HepG2 (cell line): Measurements from ENCODE around the gene SLC44A4. TPM values are rescaled to one million over a fixed set of nuclear protein-coding genes. Genes with fewer than 3 reads are reported as not detected.
A peak's percentile ranks its signal among the peaks of the same experiment; 100 is the strongest.

ENCODE experiments used
- CREB1 ChIP-seq, 2 experiments: fragments of 450-650 bp in 1 of 2; IDR thresholded peaks; 2 replicates each; pipeline ENCODE4 v1.6.1; 2016 to 2017; ENCODE audit warnings: control low read depth in 1 of 2, mild to moderate bottlenecking in 1 of 2, missing compliant biosample characterization in 1 of 2, missing genetic modification characterization in 1 of 2
- ETV5 ChIP-seq: IDR thresholded peaks from 2 replicates; pipeline ENCODE4 v1.6.1; 2018; ENCODE audit warnings: missing biosample characterization, missing genetic modification reagents, inconsistent platforms, borderline replicate concordance
- FOXA3 ChIP-seq: IDR thresholded peaks from 2 replicates; pipeline ENCODE4 v1.6.1; 2016; ENCODE audit warnings: missing genetic modification reagents, missing compliant biosample characterization
- FOXK1 ChIP-seq: sonication (generic); formaldehyde crosslinking; IDR thresholded peaks from 2 replicates; pipeline ENCODE4 v1.4.0; 2020; ENCODE audit warnings: low read depth, missing genetic modification reagents, borderline replicate concordance
- HNRNPK ChIP-seq: fragments of 200-400 bp; formaldehyde crosslinking; IDR thresholded peaks from 2 replicates; pipeline ENCODE4 v1.6.1; 2018; ENCODE audit warnings: low read length, low read depth, moderate library complexity, mild to moderate bottlenecking; ENCODE audit not compliant: poor library complexity, severe bottlenecking
- HNRNPLL ChIP-seq: fragments of 200-400 bp; formaldehyde crosslinking; IDR thresholded peaks from 2 replicates; pipeline ENCODE4 v1.6.1; 2017; ENCODE audit warnings: mild to moderate bottlenecking, low read depth, low read length; ENCODE audit not compliant: poor library complexity, severe bottlenecking
- MIER3 ChIP-seq: IDR thresholded peaks from 2 replicates; pipeline ENCODE4 v1.6.1; 2016; ENCODE audit warnings: missing compliant biosample characterization, borderline replicate concordance
- NFYB ChIP-seq: sonication (generic); formaldehyde crosslinking; IDR thresholded peaks from 2 replicates; pipeline ENCODE4 v1.4.0; 2020; ENCODE audit warnings: missing genetic modification reagents
- NRL ChIP-seq: sonication (generic); formaldehyde crosslinking; IDR thresholded peaks from 2 replicates; pipeline ENCODE4 v1.5.0; 2020; ENCODE audit warnings: missing genetic modification reagents, mild to moderate bottlenecking, moderate library complexity, borderline replicate concordance
- RFX5 ChIP-seq: IDR thresholded peaks from 2 replicates; pipeline ENCODE4 v1.6.1; 2011; ENCODE audit warnings: low read depth, low read length, improper control_type of control experiment
- SALL2 ChIP-seq: sonication (generic); formaldehyde crosslinking; IDR thresholded peaks from 2 replicates; pipeline ENCODE4 v1.8.1; 2023; ENCODE audit warnings: mild to moderate bottlenecking, missing genetic modification reagents, inconsistent platforms
- TFAP4 ChIP-seq: sonication (generic); IDR thresholded peaks from 2 replicates; pipeline ENCODE4 v1.6.1; 2016; ENCODE audit warnings: low read depth, borderline replicate concordance
- ZFP36L1 ChIP-seq: sonication (generic); formaldehyde crosslinking; IDR thresholded peaks from 2 replicates; pipeline ENCODE4 v1.8.0; 2022; ENCODE audit warnings: mild to moderate bottlenecking, missing genetic modification reagents, moderate library complexity
- ZNF205 ChIP-seq: IDR thresholded peaks from 2 replicates; pipeline ENCODE4 v1.6.1; 2018; ENCODE audit warnings: missing biosample characterization, missing genetic modification reagents
- ZNF572 ChIP-seq: sonication (generic); formaldehyde crosslinking; IDR thresholded peaks from 2 replicates; pipeline ENCODE4 v1.5.1; 2020; ENCODE audit warnings: mild to moderate bottlenecking, missing genetic modification reagents
- ZNF577 ChIP-seq: sonication (generic); formaldehyde crosslinking; IDR thresholded peaks from 2 replicates; pipeline ENCODE4 v1.4.0; 2020; ENCODE audit warnings: mild to moderate bottlenecking, low read depth, missing genetic modification reagents, borderline replicate concordance
- polyA plus RNA-seq, 8 experiments: library from polyadenylated mRNA; depleted of rRNA in 3 of 8; stranded (reverse) in 7 of 8; unstranded in 1 of 8; fragments of >200 nt; fragmentation: Illumina TruSeq in 4 of 8; extraction: Trizol in 4 of 8; gene quantifications; 2 replicates each; pipeline versions ENCODE4 v1.2.1 to v1.2.3, GENCODE V29; 2011 to 2016; ENCODE audit warnings: low read depth in 4 of 8, missing spikeins in 1 of 8, mixed read lengths in 1 of 8; ENCODE audit not compliant: insufficient read depth in 1 of 8
- total RNA-seq, 5 experiments: library from RNA; depleted of rRNA; stranded (reverse); fragments of >200 nt; fragmentation: Illumina TruSeq; extraction: Trizol; gene quantifications; 2 replicates each; pipeline ENCODE4 v1.2.3, GENCODE V29; 2016; ENCODE audit warnings: low read depth in 1 of 5
- TF ChIP-seq, protein P1 (sequence below): sonication (generic); formaldehyde crosslinking; IDR thresholded peaks from 2 replicates; pipeline ENCODE4 v1.8.1; 2022; ENCODE audit warnings: mild to moderate bottlenecking, missing genetic modification reagents
- TF ChIP-seq, protein P2 (sequence below): sonication (generic); formaldehyde crosslinking; IDR thresholded peaks from 2 replicates; pipeline ENCODE4 v1.9.0; 2021; ENCODE audit warnings: missing genetic modification reagents, borderline replicate concordance

The SLC44A4 gene
- total and polyA plus RNA-seq, 2 of the 13 experiments (the other 11 are each of a cell fraction or from before 2014, with no cell fraction given): 3.5 to 5.9 TPM

DNA sequence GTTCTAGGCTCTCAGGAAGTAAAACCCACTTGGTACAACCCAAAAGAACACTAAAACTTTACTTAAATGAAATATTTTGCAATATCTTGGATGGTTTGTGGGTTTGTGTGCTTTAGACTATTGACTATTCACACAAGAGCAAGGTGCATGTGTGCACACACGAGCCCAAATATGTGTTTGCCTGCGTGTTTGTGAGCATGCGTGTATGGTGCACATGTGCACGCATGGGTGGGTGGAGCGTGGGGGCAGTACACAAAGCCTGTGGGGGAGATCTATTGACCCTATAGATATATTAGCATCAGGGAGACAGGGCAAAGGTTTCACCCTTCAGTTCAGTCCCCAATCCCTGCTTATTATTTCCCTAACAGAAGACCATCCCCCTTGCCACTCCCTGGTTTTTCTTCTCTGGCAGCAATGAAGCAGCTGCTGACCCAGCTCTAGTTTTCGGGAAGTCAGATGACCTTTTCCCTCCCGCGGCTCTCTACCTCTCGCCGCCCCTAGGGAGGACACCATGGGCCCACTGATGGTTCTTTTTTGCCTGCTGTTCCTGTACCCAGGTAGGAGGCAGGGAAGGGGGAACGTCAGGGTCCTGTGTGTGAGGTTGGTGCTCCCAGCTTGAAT, 48.6 kb upstream of the SLC44A4 start, which contains the start of gene C2 (continued):
- no peak; the same call in 1 of the 2 replicates for TF ChIP-seq SALL2 (CRISPR knock-in tag)
- no peak for TF ChIP-seq HNRNPK
- peak; percentile 29; the same call in 1 of the 2 replicates for TF ChIP-seq CREB1 (IDR thresholded peaks at IDR 0.05)
- peak; percentile 75 for TF ChIP-seq CREB1 (CRISPR knock-in tag; IDR thresholded peaks at IDR 0.05)
- peak; percentile 99 for TF ChIP-seq MIER3 (CRISPR knock-in tag)
- no peak for TF ChIP-seq NFYB (CRISPR knock-in tag)
- TF ChIP-seq ZNF577 (CRISPR knock-in tag): 0 out of 2 replicates have a peak, but pooled peaks have one; percentile 3
- TF ChIP-seq, protein P1, sequence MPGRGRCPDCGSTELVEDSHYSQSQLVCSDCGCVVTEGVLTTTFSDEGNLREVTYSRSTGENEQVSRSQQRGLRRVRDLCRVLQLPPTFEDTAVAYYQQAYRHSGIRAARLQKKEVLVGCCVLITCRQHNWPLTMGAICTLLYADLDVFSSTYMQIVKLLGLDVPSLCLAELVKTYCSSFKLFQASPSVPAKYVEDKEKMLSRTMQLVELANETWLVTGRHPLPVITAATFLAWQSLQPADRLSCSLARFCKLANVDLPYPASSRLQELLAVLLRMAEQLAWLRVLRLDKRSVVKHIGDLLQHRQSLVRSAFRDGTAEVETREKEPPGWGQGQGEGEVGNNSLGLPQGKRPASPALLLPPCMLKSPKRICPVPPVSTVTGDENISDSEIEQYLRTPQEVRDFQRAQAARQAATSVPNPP (CRISPR knock-in tag): peak; percentile 81
- TF ChIP-seq, protein P2, sequence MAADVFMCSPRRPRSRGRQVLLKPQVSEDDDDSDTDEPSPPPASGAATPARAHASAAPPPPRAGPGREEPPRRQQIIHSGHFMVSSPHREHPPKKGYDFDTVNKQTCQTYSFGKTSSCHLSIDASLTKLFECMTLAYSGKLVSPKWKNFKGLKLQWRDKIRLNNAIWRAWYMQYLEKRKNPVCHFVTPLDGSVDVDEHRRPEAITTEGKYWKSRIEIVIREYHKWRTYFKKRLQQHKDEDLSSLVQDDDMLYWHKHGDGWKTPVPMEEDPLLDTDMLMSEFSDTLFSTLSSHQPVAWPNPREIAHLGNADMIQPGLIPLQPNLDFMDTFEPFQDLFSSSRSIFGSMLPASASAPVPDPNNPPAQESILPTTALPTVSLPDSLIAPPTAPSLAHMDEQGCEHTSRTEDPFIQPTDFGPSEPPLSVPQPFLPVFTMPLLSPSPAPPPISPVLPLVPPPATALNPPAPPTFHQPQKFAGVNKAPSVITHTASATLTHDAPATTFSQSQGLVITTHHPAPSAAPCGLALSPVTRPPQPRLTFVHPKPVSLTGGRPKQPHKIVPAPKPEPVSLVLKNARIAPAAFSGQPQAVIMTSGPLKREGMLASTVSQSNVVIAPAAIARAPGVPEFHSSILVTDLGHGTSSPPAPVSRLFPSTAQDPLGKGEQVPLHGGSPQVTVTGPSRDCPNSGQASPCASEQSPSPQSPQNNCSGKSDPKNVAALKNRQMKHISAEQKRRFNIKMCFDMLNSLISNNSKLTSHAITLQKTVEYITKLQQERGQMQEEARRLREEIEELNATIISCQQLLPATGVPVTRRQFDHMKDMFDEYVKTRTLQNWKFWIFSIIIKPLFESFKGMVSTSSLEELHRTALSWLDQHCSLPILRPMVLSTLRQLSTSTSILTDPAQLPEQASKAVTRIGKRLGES (CRISPR knock-in tag): peak; percentile 34; the same call in 1 of the 2 replicates
- peak; percentile 54; the same call in 1 of the 2 replicates for TF ChIP-seq NRL (CRISPR knock-in tag)
- peak; percentile 94; the same call in 1 of the 2 replicates for TF ChIP-seq FOXK1 (CRISPR knock-in tag)
- TF ChIP-seq TFAP4: peak; percentile 74
- TF ChIP-seq RFX5: no peak
- peak; percentile 85 for TF ChIP-seq ETV5 (CRISPR knock-in tag)
- no peak for TF ChIP-seq ZFP36L1
- TF ChIP-seq ZNF205 (CRISPR knock-in tag): 0 out of 2 replicates have a peak, but pooled peaks have one; percentile 38
- TF ChIP-seq HNRNPLL: no peak
- no peak for TF ChIP-seq ZNF572
- peak; percentile 98 for TF ChIP-seq FOXA3
